ACC112 (cell line): ENCODE measurements around the gene SSB.

Experiments
- H2AFZ ChIP-seq: fragments of 200-600 bp; sonication (generic); one replicate; pipeline ENCODE4 v1.6.0; 2017; ENCODE audit warnings: antibody characterized with exemption, low read length; ENCODE audit not compliant: unreplicated experiment
- H3K27ac ChIP-seq: fragments of 200-600 bp; sonication (generic); 2 replicates; pipeline ENCODE4 v1.5.1; 2014; ENCODE audit warnings: low read depth, mild to moderate bottlenecking, antibody characterized with exemption, low read length, moderate library complexity
- H3K27me3 ChIP-seq: fragments of 200-600 bp; sonication (generic); 2 replicates; pipeline ENCODE4 v1.6.1; 2014; ENCODE audit warnings: mild to moderate bottlenecking, antibody characterized with exemption, low read length, moderate library complexity, mixed read lengths; ENCODE audit not compliant: insufficient read depth
- H3K36me3 ChIP-seq: fragments of 200-600 bp; sonication (generic); 2 replicates; pipeline ENCODE4 v1.6.1; 2016; ENCODE audit warnings: mild to moderate bottlenecking, antibody characterized with exemption, low read length, moderate library complexity, mixed read lengths; ENCODE audit not compliant: insufficient read depth
- H3K4me1 ChIP-seq: fragments of 200-600 bp; sonication (generic); one replicate; pipeline ENCODE4 v1.6.1; 2016; ENCODE audit warnings: low read length, mixed read lengths; ENCODE audit not compliant: insufficient read depth, unreplicated experiment, control insufficient read depth
- H3K4me3 ChIP-seq: fragments of 200-600 bp; sonication (generic); 2 replicates; pipeline ENCODE4 v1.5.1; 2014; ENCODE audit warnings: mild to moderate bottlenecking, low read depth, low read length
- H3K79me2 ChIP-seq: fragments of 200-600 bp; sonication (generic); one replicate; pipeline ENCODE4 v1.6.0; 2016; ENCODE audit warnings: low read length; ENCODE audit not compliant: control insufficient read depth, unreplicated experiment, insufficient read depth

Gene SSB

DNA sequence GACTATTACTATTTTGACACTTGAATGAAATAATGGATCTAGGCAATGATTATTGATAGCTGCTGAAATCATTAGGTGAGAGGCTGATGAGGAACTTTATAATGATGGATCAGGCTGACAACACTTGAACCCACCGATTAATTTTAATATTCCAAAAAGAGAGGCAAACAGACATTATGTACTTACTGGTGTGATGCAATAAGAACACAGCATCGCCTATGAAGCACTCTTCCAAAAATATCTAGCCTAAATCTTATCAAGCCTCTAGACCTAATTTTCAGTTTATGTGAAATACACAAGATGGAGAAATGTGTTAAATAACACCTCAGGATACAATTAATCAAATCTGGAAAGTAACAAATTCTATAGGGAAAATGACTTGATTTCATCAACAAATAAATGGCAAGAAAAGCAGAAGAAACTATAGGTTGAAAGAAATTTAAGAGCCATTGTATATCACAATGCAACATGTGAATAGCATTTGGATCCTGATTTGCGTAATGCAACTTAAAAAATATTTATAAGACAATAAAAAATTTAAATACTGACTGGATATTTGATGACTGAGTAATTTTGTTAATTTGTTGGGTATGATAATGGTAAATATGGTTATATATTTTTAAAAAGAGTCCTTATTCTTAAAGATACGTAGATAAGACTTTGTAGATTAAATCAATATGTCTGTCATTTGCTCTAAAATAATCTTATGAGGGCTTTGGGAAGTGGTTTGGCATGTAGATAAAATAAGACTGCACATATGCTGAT lies 17.2 kb upstream of the SSB start:
- Histone ChIP-seq H3K36me3 (no peaks in the 10 kb centered on the region), H3K27me3 (no peaks in the 10 kb centered on the region), H3K27ac (no peak overlapping the region), H2AFZ (no peak overlapping the region), H3K79me2 (no peaks in the 10 kb centered on the region), H3K4me3 (no peak overlapping the region), H3K4me1 (peaks cover 3% of the 10 kb centered on the region)

DNA sequence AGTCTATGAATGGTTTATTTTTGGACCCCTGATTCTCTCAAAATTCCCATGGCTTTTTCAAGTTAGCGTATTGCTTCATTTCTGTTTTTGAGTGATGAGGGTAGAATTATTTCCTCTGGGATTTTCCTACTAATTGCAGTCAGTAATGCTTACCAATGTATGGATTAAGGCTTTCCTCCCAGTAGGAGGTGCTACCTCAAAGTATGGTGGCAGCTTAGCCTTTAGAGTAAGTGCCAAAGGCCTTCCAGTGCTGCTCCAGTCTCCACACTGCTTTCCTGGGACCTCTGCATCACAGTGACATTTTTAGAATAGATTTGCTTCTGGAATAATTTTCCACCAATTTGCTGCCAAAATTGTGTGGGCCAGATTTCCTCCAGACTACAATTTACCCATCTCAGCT lies 16.2 kb upstream of the SSB start:
- Histone ChIP-seq H2AFZ (no peak overlapping the region), H3K4me1 (no peaks in the 10 kb centered on the region), H3K79me2 (no peaks in the 10 kb centered on the region), H3K27me3 (no peaks in the 10 kb centered on the region), H3K36me3 (no peaks in the 10 kb centered on the region), H3K4me3 (no peak overlapping the region), H3K27ac (no peak overlapping the region)

DNA sequence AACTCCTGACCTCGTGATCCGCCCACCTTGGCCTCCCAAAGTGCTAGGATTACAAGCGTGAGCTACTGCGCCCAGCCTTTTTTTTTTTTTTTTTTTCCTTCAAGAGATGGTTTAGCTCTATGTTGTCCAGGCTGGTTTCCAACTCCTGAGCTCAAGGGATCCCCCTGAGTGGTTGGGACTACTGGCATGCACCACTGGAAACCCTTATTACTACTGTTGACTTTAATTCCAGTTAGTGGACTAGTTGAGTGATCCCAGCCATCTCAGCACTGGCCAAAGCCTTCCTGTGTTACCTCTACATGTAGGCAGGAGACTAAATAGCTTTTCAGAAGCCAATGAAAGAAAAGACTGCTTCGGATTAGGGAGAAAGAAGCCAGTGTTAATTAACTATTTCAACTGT lies 8.1 kb upstream of the SSB start:
- H3K79me2 ChIP-seq: no peaks in the 10 kb centered on the region
- H3K27me3 ChIP-seq: no peaks in the 10 kb centered on the region
- H3K27ac ChIP-seq: no peak overlapping the region
- no peaks in the 10 kb centered on the region for H3K36me3 ChIP-seq
- no peak overlapping the region for H2AFZ ChIP-seq
- no peak overlapping the region for H3K4me3 ChIP-seq
- H3K4me1 ChIP-seq: peaks cover 4% of the 10 kb centered on the region

DNA sequence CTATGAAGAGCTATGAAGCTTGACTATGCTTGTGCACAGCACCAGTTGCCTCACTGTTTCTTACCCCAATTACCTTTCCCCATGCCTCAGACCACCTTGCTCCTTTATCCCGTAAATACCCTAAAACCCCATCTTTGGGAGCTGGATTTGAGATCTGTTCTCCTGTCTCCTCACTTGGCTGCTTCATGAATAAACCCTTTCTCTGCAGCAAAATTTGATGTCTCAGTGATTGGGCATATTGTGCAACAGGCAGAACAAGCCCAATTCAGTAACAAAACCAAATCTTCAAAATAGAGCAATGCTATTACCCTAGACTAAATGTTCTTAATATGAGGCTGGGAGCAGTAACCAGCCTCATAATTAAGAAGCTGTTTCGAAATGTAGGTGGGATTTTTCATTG lies 3.5 kb upstream of the SSB start:
- H3K4me1 ChIP-seq: peaks cover 3% of the 10 kb centered on the region
- H3K36me3 ChIP-seq: no peaks in the 10 kb centered on the region
- H3K79me2 ChIP-seq: peaks cover 15% of the 10 kb centered on the region
- no peak overlapping the region for H2AFZ ChIP-seq
- H3K4me3 ChIP-seq: no peak overlapping the region
- no peaks in the 10 kb centered on the region for H3K27me3 ChIP-seq
- H3K27ac ChIP-seq: no peak overlapping the region

DNA sequence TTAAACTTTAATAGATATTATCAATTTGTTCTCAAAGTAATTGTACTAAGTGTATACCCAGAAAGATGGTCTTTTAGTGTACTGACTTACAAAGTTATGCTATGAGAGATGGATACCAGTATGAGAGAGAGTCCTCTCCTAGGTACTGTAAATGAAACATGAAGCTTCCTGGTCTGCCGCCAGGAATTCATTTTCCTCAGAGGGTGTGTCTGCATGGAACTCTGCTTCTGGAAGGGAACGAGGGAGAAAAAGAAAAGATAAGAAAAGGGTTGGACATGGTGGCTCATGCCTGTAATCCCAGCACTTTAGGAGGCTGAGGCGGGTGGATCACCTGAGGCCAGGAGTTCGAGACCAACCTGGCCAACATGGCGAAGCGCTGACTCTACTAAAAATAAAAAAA lies 2.2 kb upstream of the SSB start:
- H3K79me2 ChIP-seq: peaks cover 26% of the 10 kb centered on the region
- peaks cover 4% of the 10 kb centered on the region for H3K36me3 ChIP-seq
- H3K4me3 ChIP-seq: no peak overlapping the region
- no peaks in the 10 kb centered on the region for H3K27me3 ChIP-seq
- no peak overlapping the region for H2AFZ ChIP-seq
- no peak overlapping the region for H3K27ac ChIP-seq
- peaks cover 3% of the 10 kb centered on the region for H3K4me1 ChIP-seq

DNA sequence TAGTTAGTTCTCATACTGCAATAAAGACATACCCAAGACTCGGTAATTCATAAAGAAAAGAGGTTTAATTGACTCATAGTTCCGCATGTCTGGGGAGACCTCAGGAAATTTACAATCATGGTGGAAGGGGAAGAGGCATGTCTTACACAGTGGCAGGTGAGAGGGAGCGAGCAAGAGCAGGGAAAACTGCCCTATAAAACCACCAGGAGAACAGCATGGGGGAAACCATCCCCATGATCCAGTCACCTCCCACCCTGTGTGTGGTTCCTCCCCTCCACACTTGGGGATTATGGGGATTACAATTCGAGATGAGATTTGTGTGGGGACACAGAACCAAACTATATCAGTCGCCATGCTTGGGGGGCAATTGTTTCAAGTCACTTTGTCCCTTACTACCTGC lies 1.1 kb upstream of the SSB start:
- H3K79me2 ChIP-seq: peaks cover 37% of the 10 kb centered on the region
- H3K27me3 ChIP-seq: no peaks in the 10 kb centered on the region
- peaks cover 8% of the 10 kb centered on the region for H3K4me1 ChIP-seq
- H3K27ac ChIP-seq: no peak overlapping the region
- no peak overlapping the region for H3K4me3 ChIP-seq
- H3K36me3 ChIP-seq: peaks cover 4% of the 10 kb centered on the region
- H2AFZ ChIP-seq: peak overlapping the region; percentile 56

DNA sequence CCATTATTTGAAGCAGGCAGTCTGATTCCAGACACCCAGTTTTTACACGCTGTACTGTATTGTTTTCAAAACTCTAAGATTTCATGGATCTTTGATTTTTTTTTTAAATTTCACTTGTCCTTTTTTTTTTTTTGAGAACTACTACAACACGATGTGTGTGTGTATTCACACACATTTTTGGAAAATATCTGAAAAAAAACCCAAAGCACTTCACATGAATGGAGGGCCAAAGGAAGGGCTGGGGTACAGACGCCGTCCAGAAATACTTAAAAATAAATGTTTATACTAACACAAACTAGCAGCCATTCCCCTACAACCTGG lies 314 bp upstream of the SSB start:
- peaks cover 8% of the 10 kb centered on the region for H3K4me1 ChIP-seq
- H3K36me3 ChIP-seq: peaks cover 4% of the 10 kb centered on the region
- H3K27ac ChIP-seq: 0 out of 2 replicates have a peak overlapping the region, but pooled peaks have one; percentile 78
- peaks cover 44% of the 10 kb centered on the region for H3K79me2 ChIP-seq
- peak overlapping the region; percentile 94 for H3K4me3 ChIP-seq
- H2AFZ ChIP-seq: peak overlapping the region; percentile 56
- H3K27me3 ChIP-seq: no peaks in the 10 kb centered on the region

DNA sequence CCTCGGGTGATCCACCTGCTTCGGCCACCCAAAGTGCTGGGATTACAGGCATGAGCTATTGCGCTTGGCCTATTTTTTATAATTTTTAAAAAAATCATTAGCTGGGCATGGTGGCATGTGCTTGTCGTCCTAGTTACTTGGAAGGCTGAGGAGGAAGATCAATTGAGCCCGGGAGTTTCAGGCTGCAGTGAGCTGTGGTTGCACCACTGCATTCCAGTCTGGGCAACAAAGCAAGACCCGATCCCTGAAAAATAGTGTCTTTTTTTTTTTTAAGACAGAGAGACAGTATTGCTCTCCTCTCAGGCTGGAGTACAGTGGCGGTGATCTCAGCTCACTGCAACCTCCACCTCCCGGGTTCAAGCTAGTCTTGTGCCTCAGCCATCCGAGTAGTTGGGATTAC lies 4.8 kb downstream of the SSB start:
- Histone ChIP-seq H3K79me2 (peaks cover 56% of the 10 kb centered on the region), H2AFZ (no peak overlapping the region), H3K4me3 (no peak overlapping the region), H3K27ac (no peak overlapping the region), H3K4me1 (peaks cover 39% of the 10 kb centered on the region), H3K27me3 (no peaks in the 10 kb centered on the region), H3K36me3 (peaks cover 25% of the 10 kb centered on the region)

DNA sequence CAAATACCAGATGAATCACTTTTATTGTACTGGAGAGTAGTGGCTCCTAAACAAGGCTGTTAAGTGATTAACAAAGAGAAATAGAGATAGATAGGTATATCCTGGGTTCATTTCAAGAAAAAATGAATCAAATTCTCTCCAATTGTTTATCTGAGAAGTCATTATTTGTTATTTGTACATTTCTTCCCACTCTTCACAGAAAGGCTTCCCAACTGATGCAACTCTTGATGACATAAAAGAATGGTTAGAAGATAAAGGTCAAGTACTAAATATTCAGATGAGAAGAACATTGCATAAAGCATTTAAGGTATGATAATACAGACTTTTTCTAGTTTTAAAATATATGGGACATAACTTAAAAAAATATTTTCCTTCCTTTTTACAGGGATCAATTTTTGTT lies 7.9 kb downstream of the SSB start:
- Histone ChIP-seq H3K27me3 (no peaks in the 10 kb centered on the region), H2AFZ (no peak overlapping the region), H3K4me1 (peaks cover 44% of the 10 kb centered on the region), H3K36me3 (peaks cover 40% of the 10 kb centered on the region), H3K79me2 (peaks cover 29% of the 10 kb centered on the region), H3K27ac (peak overlapping the region; percentile 88), H3K4me3 (no peak overlapping the region)

DNA sequence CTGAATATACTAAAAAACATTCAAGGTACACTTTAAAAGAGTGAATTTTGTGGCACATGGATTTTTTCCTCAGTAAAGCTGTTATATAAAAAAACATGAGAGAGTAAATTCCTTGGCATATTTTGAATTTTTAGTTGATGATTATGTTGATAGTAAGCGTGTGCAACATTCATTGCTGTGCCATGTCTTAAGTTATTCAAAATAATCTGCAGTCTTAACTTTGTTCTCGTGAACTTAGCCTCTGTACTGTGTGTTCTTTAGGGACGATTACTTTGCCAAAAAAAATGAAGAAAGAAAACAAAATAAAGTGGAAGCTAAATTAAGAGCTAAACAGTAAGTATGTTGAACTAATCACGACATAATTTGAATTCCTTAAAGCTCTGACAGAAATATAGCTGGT lies 9.6 kb downstream of the SSB start:
- H3K4me1 ChIP-seq: peaks cover 39% of the 10 kb centered on the region
- H3K79me2 ChIP-seq: peaks cover 14% of the 10 kb centered on the region
- peaks cover 51% of the 10 kb centered on the region for H3K36me3 ChIP-seq
- no peak overlapping the region for H2AFZ ChIP-seq
- peak overlapping the region; percentile 88 for H3K27ac ChIP-seq
- H3K27me3 ChIP-seq: no peaks in the 10 kb centered on the region
- peak overlapping the region; percentile 18; the same call in 1 of the 2 replicates for H3K4me3 ChIP-seq

DNA sequence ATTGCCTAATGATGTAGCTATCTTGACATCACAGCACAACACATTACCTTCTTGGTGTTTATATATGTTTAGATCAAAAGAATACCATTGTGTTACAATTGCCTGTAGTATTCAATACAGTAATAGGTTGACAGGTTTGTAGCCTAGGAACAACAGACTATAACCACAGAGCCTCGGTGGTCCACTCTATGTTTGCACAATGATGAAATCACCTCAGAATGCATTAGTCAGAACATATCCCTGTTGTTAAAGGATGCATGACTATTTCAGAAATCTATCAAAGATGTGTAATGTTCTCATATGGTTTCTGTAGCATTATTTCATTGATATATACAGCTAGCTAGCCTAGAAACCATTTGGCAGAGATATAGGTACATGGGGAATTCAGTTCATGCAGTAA lies 17.2 kb downstream of the SSB start:
- no peak overlapping the region for H2AFZ ChIP-seq
- H3K27me3 ChIP-seq: no peaks in the 10 kb centered on the region
- H3K4me1 ChIP-seq: peaks cover 46% of the 10 kb centered on the region
- H3K36me3 ChIP-seq: peaks cover 44% of the 10 kb centered on the region
- H3K4me3 ChIP-seq: no peak overlapping the region
- H3K79me2 ChIP-seq: peaks cover 12% of the 10 kb centered on the region
- H3K27ac ChIP-seq: peak overlapping the region; percentile 79
